Colon (tissue), 2 donors: ENCODE results near the gene LYVE1.

ENCODE experiments used
- FAIRE-seq: peaks from 2 replicates; lab custom pipeline; 2012; peaks lifted over from hg19 to GRCh38; lab: Jason Lieb, UNC
- donor health status: control.
- donor health status: control.

Gene LYVE1

GRCh38 chr11:10558288-10558687 is 10.2 kb downstream of the LYVE1 start:
- no peak for FAIRE-seq

- no peak for FAIRE-seq
Measured at GRCh38 chr11:10556590-10556989, 11.9 kb downstream of the LYVE1 start.

GRCh38 chr11:10551845-10552352 is 16.6 kb downstream of the LYVE1 start:
- no peak for FAIRE-seq

GRCh38 chr11:10551290-10551592 is 17.2 kb downstream of the LYVE1 start:
- no peak for FAIRE-seq

- no peak for FAIRE-seq
Measured at GRCh38 chr11:10550503-10551289, 17.8 kb downstream of the LYVE1 start.

DNA sequence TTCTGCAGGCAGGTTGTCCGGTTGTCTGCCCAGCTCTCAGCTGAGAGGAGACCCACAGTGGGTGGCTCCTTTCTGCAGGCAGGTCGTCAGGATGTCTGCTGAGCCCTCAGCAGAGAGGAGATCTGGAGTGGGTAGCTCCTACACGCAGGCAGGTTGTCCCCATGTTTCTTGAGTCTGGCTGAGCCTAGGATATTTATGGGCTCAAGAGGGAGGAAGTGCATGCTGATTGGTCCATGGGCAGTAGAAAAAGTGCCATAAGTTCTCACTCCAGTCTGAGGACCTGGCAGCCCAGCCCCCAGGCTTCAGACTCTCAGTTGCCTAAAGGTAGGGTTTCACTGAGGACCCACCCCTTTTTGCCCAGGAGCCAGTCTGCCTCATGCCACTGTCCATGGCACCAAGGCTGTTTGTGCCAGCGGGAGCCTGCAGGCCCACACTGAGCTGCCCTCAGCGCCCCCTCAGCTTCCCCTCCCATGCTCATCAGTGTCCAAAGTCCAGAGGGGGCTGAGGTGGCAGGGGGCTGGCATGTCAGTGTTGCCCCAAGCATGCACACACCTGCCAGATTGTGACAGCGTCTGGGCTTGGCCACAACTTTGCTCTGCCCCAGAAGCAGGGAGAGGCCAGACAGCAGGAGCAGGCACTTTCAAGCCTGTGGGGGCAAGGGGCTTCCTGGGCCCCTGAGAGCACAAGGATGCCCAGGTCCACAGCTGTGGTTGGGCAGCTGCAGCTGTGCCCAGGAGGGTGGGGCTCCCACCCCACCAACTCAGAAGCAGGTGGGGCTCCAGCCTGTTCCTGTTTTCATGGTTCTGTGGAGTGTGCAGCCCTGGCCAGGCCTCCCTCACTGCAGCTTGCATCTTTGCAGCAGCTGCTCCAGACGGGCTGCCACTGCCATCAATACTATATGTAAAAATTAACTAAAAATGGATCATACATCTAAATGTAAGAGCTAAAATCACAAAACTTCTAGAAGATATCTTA is 23.7 kb downstream of the LYVE1 start:
- FAIRE-seq = no peak

DNA sequence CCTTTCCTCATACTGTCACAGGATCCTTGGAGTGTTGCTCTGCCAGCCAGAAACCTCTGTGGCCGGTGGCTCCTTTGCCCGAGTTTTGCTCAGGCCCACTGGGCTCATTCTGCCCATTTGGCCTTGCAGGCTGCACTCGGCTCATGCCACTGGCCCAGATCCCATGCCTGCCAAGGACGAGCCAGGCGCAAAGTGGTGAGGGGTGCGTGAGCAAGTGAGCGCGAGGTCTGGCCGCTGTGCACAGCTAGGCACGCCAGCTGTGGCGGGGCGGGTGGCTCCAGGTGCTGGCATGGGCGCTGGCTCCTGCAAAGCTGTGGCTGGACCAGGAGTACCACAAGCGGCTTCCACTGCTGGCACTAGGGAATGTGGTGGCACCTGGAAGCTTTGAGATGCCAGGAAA is 24.7 kb downstream of the LYVE1 start:
- no peak for FAIRE-seq

GRCh38 chr11:10542776-10543175 is 25.7 kb downstream of the LYVE1 start:
- no peak for FAIRE-seq

DNA sequence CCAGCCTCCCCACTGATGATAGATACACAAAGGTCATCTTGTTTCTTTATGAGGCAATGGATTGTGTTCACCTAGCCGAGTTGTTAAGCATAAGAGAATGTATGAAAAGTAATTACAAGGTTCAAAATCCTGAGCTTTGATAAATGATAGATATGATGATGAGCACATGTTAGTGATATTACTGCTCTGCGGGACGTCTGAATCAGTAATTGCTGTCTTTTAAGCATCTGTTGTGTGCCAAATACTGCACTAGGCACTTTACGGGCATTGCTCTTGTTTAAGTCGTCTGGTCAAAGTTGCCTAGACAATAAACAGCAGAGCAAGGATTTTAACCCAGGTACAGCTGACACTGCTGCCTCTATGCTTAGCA is 26.9 kb downstream of the LYVE1 start:
- no peak for FAIRE-seq

GRCh38 chr11:10540915-10541560 is 27.4 kb downstream of the LYVE1 start, which contains the start of gene RNF141:
TSS of gene RNF141 (minus strand) at chr11:10541187. CDS start at chr11:10534158, 7,029 bp downstream.
- no peak for FAIRE-seq

DNA sequence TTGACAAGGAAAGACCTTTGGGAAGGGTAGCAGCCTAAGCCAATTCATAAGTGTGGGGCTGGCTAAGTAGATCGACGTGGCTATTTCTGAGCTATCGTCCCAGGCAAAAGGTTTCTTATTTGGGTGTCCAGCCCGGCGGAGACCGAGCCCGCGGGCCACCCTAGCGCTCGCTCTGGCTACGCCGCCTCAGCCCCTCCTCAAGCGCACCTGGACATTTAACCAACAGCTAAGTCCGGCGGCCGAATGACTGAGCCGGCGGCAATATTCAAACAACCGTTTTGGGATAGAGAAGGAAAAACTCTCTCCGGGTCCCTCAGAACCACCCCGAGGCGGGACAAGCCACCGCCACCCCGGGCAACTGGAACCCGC is 27.9 kb downstream of the LYVE1 start:
- no peak for FAIRE-seq

DNA sequence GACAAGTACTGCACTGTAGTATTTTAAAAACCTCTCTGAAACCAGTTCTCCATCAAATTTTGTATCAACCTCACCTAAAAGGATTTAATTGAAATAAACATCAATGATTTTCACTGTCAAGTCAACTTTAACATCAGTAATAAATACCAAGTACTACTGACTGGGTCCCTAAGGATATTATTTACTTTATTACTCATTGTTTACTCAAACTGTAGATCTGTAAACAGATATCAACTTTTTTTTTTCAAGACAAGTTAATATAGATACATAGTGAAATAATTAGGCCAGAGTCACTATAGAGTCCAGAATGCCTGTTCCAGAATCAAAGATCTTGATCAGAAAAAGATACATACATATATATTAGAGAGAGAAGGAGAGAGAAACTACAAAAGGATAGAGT is 29.1 kb downstream of the LYVE1 start:
- no peak for FAIRE-seq

GRCh38 chr11:10538924-10539323 is 29.5 kb downstream of the LYVE1 start:
- no peak for FAIRE-seq

GRCh38 chr11:10537600-10537999 is 30.9 kb downstream of the LYVE1 start:
- no peak for FAIRE-seq

GRCh38 chr11:10534316-10534715 is 34.1 kb downstream of the LYVE1 start:
- FAIRE-seq = no peak

DNA sequence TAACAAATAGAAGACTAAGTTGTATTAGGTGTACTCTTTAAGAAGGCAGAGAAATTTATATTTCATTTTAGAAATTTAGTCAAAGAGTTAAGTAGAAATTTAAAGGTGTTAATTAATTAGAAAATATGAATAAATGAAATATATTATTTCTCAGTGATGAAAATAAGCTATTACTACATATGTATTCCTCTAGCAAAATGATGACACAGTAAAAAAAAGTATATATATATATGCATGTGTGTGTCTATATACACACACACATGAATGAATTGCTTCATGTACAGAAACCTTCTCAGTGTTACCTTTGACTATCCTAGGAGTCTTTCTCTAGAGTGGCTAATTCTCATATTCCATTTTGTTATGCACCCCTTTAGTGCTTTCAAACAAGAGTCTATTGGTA is 35.1 kb downstream of the LYVE1 start:
- no peak for FAIRE-seq

- FAIRE-seq = no peak
Measured at GRCh38 chr11:10532526-10532925, 35.9 kb downstream of the LYVE1 start.

- FAIRE-seq = no peak
Measured at GRCh38 chr11:10529279-10529678, 39.2 kb downstream of the LYVE1 start.

DNA sequence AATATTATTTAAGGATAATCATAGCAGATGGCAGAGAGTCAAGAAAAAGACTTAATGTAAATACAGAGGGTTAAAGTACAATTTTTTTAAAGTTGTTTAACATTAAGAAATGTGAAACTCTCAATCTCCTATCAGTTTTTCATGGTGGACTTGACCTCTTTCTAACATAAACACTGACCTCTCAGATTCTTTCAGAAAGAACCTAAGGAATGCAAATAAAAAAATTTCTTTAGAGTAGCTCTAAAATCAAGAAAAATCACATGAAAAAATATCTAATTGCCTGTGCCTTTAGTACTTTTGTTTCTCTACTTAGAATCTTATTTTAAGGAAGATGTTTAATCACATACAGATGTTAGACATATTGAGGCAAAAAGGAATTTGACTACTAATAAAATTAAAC is 40.3 kb downstream of the LYVE1 start:
- no peak for FAIRE-seq

DNA sequence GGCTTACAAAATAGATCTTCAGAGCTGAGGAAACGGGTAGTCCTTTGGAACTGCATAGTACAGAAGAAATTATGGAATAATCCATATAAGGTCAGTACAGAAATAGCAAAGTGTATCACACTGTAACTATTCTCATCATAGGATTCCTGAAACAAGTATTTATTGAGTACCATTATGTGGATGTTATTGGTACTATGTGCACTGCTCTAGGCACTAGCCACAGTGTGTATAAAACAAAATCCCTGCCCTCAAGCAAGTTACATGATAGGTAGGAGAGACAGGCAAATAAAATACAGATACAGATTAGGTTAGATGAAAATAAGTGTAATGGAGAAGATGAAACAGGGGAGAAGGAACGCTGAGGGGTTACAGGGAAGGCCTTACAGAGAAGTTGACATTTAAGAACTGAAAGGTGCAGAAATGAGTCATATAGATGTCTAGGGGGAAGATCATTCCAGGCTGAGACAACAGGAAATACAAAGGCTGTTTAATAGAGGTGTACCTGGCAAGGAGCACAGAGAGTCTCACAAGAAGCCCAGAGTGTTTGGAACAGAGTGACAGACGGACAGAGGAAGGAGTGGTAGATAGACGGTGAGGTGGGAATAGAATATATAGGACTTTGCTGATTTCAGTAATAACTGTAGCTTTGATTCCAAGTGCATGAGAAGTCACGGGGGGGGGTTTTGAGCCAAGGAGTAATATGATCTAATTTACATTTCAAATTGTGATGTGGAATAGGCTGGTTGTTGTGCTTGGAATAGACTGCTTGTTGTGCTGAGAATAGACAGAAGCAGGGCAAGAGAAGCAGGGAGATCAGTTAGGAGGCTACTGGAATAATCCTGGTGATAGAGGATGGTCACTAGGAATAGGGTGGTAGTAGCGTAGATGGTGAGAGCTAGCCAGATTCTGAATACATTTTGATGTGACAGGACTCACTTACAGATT is 41.2 kb downstream of the LYVE1 start:
- no peak for FAIRE-seq

DNA sequence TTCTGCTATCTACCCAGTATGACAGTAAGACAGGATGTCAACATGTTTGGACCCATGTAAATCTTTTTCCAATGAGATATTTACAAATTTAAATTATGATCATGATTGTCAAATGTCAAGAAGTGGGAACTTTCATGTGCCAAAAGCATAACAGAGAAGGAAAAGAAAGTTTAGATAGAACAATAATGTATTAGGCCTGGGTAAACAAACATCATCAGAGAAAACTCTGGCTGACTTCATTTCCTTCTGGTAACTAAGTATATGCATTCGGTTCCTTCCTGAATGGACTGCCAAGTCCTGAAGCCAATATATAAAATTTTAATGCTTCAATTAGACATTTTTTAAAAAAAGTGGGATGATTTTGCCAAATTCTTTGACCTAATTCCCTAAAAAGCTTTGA is 44.0 kb downstream of the LYVE1 start:
- FAIRE-seq = no peak

DNA sequence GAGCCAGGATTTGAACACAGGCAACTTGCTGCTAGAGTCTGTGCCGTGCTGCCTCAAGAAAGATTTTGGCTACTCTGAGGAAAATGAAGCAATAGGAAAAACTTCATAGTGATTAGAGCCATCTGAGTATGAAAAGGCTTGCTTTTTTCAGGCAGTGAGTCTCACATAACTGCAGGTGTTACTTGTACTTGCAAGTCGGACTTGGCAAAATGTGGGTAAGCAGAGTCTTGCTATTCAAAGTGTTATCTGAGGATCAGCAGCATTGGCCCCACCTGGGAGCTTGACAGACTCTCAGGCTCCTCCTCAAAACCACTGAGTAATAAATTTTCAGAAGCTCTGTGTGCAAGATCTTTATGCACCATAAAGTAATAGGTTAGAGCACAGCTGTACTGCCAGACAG is 45.5 kb downstream of the LYVE1 start:
- FAIRE-seq = no peak
